ENCODE data around the gene BMP10.

The BMP10 gene

DNA sequence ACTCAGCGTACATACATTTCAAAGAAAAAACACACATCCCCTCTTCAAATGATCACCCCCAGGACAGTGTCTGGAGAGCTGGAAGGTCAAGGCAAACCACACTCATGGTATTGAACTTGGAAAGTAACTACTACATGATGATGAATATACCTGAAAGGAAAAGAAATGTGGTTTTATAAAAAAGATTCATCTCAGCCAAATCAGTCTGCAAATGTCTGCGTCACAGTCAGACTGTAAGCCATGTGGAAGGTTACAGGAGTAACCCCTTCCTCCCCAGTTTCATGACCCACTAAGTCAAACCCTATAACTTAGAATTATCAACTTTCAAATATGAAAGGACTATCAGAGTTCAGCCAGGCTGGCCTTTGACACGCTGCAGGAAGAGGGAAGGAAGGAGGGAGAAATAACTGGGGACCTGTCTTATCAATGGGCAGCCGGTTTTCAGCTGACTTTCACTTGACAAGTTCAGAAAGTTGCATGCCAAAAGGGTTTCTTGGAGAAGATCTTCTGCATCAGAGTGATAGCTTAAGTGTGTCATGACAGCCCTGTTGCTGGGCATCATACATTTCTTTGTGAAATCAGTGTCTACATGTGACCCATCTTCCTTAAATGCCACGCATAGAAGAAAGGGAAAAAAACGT is 7.0 kb upstream of the BMP10 start:
- TF ChIP-seq, protein P1, sequence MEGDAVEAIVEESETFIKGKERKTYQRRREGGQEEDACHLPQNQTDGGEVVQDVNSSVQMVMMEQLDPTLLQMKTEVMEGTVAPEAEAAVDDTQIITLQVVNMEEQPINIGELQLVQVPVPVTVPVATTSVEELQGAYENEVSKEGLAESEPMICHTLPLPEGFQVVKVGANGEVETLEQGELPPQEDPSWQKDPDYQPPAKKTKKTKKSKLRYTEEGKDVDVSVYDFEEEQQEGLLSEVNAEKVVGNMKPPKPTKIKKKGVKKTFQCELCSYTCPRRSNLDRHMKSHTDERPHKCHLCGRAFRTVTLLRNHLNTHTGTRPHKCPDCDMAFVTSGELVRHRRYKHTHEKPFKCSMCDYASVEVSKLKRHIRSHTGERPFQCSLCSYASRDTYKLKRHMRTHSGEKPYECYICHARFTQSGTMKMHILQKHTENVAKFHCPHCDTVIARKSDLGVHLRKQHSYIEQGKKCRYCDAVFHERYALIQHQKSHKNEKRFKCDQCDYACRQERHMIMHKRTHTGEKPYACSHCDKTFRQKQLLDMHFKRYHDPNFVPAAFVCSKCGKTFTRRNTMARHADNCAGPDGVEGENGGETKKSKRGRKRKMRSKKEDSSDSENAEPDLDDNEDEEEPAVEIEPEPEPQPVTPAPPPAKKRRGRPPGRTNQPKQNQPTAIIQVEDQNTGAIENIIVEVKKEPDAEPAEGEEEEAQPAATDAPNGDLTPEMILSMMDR (IDR thresholded peaks at IDR 0.05) = no peak

DNA sequence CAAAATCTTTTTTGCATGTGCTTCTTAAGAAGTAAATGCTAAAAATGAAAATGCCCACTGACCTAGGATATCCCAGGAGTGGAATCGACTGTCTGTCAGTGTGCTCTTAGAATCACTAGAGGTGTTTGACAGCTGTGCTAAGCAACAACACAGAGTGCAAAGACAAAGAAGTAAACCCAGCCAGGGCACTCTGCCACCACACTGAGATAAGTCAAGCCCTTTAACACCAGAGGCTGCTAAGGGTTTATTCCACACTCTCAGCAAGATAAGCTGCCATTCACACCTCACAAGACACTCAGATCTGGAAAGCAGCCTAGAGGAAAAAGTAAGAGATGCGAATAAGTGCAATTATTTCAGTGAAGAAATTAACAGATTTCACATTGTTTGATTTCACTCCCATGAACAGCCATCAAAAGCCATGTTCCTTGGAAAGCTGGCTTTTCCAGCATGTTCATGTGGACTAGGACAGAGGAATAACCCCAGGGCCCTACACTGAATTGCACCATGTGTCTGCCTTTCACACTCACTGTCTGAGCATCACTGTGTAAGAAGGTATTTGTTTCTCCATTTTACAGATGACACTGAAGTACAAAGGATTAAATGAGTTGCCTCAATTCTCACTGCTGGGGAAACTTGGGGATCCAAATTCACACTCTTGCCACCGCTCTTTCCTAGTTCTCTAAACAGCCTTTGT is 6.0 kb upstream of the BMP10 start:
- TF ChIP-seq, protein P1 (IDR thresholded peaks at IDR 0.05) = no peak

DNA sequence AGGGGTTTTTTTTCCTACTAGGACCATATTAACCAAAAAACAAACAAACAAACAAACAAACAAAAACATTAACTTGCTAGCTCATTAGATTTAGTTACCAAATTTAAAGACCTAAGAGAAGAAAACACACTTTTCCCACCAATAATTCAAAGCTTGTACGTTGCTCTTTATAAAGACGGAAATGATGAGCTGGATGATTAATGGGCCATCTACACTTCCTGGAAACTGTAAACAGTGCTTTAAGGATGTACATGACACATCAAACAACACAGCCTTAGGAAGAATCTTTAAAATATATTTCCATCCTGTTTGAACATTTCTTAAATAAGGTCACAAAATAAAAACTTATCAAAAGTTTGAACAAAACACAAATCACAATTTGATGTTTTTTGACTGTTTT is 982 bp downstream of the BMP10 start:
- TF ChIP-seq, protein P1 (IDR thresholded peaks at IDR 0.05) = no peak

DNA sequence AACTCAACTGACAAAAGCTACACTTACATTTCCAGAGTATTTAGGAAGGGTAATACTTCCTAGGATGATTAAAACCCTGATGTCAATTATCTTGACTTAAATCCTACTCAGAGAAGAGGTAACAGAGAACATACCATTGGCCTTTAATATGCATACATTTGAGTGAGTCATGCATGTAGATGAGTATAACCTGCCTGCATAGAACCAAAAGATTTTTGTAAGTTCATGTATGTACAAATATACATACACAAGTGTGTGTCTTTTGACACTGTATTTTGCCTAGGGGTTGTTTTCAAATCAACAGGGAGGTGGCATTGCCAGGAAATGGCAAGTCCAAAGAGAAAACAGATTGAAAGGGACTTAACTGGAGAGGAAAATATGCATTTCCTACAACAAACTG is 6.1 kb downstream of the BMP10 start:
- TF ChIP-seq, protein P1 (IDR thresholded peaks at IDR 0.05) = no peak

DNA sequence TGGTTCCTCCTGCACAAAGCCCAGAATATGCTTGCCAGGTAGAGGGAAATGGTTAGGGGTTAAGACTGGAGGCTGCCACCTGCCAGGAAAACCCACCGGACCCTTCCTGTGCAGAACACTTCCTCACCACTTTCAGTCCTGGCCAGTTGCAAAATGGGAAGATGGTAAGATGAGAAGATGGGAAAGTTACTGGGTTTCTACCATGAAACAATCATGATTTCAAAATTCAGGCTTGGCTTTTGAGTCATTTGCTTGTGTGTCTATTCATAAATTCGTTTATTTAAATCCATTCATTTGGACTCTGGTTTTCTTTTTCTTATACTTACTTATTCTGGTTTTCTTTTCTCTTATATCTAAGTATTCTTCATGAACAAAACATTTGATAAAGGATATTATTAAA is 7.2 kb downstream of the BMP10 start:
- TF ChIP-seq, protein P1 (IDR thresholded peaks at IDR 0.05) = no peak

DNA sequence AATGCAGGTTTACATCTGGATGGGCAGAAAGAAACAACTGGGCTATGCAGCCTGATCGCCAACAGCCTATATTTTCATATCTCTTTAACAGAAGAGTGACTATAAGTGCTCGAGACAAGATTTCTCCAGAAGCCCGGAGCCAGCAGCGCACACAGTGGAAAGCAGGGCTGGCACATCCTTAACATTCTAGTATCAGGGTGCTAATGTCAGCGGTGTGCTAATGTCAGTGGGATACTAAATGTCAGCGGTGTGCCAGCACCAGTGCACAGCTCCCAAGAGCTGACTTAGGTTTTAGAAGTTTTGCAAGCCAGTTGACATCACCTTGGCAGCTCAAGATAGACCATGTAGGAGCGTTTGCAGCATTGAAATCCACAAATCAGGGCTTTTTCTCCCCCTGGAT is 8.3 kb downstream of the BMP10 start:
- TF ChIP-seq, protein P1 (IDR thresholded peaks at IDR 0.05) = no peak

DNA sequence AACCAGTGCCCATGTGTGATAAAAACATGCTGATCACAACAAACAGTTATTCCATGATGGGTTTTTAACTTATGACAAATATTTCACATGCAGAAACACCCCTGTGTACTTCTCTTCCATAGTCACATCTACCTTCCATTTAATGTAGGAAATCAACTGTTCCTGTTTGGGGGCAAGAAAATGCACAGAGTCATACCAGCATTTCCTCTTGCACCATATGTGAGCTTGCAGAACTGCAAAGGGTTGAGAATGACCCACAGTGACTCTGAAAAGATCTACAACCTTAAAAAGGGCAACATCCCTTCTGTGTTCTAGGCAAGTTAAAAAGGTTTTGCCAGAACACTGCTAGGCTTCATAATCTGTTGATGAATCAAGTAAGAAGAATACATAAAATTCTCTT is 9.9 kb downstream of the BMP10 start:
- TF ChIP-seq, protein P1 (IDR thresholded peaks at IDR 0.05) = no peak
